Nephron (organoid): Measurements from ENCODE around the gene GPR3.

ENCODE experiments used
- H3K27ac Mint-ChIP-seq, 3 experiments: 2 replicates each; pipeline ENCODE4 v1.8.0; 2020; ENCODE audit warnings: mixed read lengths in 3 of 3, mild to moderate bottlenecking in 2 of 3, moderate library complexity in 1 of 3
- H3K27me3 Mint-ChIP-seq: 2 replicates; pipeline ENCODE4 v1.8.0; 2021; ENCODE audit warnings: low read depth, mild to moderate bottlenecking, moderate library complexity, mixed read lengths
- H3K36me3 Mint-ChIP-seq: 2 replicates; pipeline ENCODE4 v1.8.0; 2020; ENCODE audit warnings: low read depth, mixed read lengths
- H3K4me1 Mint-ChIP-seq: 2 replicates; pipeline ENCODE4 v1.8.0; 2020; ENCODE audit warnings: mixed read lengths
- H3K4me3 Mint-ChIP-seq, 3 experiments: 2 replicates each; pipeline ENCODE4 v1.8.0; 2020; ENCODE audit warnings: mild to moderate bottlenecking in 3 of 3, mixed read lengths in 3 of 3, moderate library complexity in 2 of 3
- H3K9me3 Mint-ChIP-seq: 2 replicates; pipeline ENCODE4 v1.8.0; 2020; ENCODE audit warnings: mixed read lengths
- TF ChIP-seq, protein P1 (sequence below), 3 experiments: fragments of 200-600 bp; sonication (generic); IDR thresholded peaks; one replicate each; pipeline ENCODE4 v1.5.0; 2021; ENCODE audit warnings: antibody characterized with exemption in 3 of 3; ENCODE audit not compliant: unreplicated experiment in 3 of 3

The GPR3 gene

DNA sequence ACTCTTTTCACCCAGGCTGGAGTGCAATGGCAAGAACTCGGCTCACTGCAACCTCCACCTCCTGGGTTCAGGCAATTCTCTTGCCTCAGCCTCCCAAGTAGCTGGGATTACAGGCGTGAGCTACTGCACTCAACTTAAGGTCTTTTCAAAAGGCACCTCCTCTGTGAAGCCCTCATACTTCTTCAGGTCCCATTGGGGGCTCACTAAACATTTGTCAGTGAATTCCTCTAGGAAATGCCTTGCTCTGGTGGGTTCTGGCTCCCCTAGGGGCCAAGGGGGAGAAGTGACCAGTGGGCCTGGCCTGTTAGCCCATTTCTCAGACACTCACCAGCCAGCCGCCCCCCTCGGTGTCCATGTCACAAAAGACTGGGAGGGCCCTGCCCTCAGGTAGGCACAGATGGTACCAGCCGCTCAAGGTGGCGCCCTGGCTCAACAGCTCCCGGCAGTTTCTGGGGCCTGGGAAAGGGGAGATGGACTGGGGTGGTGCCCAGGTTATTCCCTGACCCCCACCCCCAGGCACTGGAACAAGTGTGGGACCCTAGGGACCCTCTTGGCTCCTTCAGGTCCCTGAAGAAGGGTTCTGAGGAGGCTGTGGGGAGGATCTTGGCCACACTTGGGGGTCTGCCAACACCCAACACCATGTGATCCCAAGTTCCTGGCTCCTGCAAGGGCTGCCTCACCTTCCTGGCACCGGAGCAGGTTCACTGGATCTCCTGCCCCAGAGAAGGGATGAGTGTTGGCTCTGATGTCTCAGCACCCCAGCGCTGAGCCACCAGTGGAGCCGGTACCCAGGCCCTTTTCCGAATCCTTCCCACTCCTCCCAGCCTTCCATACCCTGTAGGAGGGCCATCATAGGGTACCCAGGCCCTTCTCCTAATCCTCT lies 19.4 kb upstream of the GPR3 start:
- peaks cover 11% of the 10 kb centered on the region for H3K27me3 Mint-ChIP-seq
- H3K36me3 Mint-ChIP-seq = no peaks in the 10 kb centered on the region
- H3K27ac Mint-ChIP-seq = peak overlapping the region in 2 of 3 experiments; percentile 60 to 80
- no peak overlapping the region for H3K4me3 Mint-ChIP-seq
- peaks cover 11% of the 10 kb centered on the region for H3K4me1 Mint-ChIP-seq
- no peaks in the 10 kb centered on the region for H3K9me3 Mint-ChIP-seq
- TF ChIP-seq, protein P1, sequence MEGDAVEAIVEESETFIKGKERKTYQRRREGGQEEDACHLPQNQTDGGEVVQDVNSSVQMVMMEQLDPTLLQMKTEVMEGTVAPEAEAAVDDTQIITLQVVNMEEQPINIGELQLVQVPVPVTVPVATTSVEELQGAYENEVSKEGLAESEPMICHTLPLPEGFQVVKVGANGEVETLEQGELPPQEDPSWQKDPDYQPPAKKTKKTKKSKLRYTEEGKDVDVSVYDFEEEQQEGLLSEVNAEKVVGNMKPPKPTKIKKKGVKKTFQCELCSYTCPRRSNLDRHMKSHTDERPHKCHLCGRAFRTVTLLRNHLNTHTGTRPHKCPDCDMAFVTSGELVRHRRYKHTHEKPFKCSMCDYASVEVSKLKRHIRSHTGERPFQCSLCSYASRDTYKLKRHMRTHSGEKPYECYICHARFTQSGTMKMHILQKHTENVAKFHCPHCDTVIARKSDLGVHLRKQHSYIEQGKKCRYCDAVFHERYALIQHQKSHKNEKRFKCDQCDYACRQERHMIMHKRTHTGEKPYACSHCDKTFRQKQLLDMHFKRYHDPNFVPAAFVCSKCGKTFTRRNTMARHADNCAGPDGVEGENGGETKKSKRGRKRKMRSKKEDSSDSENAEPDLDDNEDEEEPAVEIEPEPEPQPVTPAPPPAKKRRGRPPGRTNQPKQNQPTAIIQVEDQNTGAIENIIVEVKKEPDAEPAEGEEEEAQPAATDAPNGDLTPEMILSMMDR (IDR thresholded peaks at IDR 0.05; ENCODE audit: unreplicated experiment in 3 of 3) = peak in 2 of 3 experiments; percentile 8 to 20

DNA sequence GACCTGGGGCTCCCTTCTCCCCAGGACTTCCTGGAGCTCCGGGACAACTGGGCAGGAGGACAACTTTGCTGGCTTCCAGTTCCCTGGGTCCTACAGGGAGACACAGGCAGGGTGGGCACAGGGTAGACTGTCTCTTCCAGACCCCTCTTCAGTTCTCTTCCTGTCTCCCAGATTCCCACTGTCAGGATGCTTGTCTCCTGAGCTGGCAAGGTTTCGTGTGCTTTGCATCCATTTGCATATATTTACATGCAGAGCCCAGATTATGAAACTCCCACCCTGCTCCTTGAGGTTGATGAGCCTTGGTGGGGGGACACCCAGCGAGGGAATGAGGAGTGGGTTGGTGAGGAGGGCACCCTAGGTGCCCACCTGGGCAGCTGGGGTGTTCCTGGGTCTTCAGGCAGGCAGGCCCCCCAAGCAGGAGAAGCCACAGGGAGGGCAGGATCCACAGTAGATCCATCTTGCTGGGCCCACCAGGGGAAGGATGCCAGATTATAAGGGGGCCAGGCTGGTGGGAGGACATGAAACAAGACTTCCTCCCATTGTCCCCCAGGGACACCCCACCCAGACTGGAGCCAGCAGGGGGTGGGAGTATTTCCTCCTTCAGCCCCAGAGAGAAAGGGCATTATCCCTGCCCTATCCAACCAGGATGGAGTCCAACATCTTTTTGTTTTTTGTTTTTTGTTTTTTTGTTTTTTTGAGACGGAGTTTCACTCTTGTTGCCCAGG lies 17.9 kb upstream of the GPR3 start, which contains the start of gene FCN3:
Gene FCN3 (minus strand): TSS at position 463 of the 725 bp plus-strand sequence. CDS start 6 bp downstream, at position 457.
- peaks cover 5% of the 10 kb centered on the region for H3K4me1 Mint-ChIP-seq
- no peak within 1 kb of the TSS for H3K27ac Mint-ChIP-seq
- no peaks in the 10 kb centered on the region for H3K9me3 Mint-ChIP-seq
- TF ChIP-seq, protein P1 (IDR thresholded peaks at IDR 0.05; ENCODE audit: unreplicated experiment in 3 of 3) = no peak
- peaks cover 11% of the 10 kb centered on the region for H3K27me3 Mint-ChIP-seq
- no peak within 1 kb of the TSS for H3K4me3 Mint-ChIP-seq
- no peaks in the 10 kb centered on the region for H3K36me3 Mint-ChIP-seq

DNA sequence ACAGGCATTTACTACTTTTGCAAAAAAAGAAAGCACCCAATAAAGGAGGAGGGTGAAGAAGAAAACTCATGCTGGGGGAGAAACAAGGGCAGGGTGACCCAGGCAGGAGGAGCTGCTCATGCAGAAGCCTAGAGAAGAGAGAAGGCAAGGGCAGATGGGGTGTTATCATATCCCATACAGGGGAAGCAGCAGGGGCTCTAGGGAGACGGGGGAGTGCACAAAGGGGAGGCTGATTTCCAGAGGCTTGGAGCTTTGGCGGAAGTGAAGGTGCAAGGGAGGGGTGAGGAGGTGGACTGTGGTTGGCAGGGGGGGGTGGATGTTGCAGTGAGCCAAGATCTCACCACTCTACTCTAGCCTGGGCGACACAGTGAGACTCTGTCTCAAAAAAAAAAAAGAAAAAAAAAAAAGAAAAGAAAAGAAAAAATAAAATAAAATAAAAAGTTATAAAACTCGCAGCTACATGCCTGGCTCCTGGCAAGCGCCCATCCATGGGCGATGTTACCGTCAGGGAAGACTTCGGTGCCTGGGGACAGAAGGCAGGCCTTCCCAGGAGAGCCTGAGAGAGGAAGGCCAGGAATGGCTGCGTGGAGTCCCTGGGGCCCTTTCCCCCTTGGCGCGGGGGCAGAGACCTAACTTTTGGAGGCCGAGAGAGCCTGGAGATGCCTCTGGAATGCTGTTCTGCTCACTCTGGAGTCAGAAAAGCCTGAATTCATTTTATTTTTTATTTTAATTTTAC lies 14.5 kb upstream of the GPR3 start:
- H3K27ac Mint-ChIP-seq = peak overlapping the region in 2 of 3 experiments; percentile 3 to 31
- H3K27me3 Mint-ChIP-seq = peaks cover 29% of the 10 kb centered on the region
- TF ChIP-seq, protein P1 (IDR thresholded peaks at IDR 0.05; ENCODE audit: unreplicated experiment in 3 of 3) = no peak
- H3K4me1 Mint-ChIP-seq = peaks cover 16% of the 10 kb centered on the region
- H3K4me3 Mint-ChIP-seq = no peak overlapping the region
- H3K9me3 Mint-ChIP-seq = no peaks in the 10 kb centered on the region
- no peaks in the 10 kb centered on the region for H3K36me3 Mint-ChIP-seq

DNA sequence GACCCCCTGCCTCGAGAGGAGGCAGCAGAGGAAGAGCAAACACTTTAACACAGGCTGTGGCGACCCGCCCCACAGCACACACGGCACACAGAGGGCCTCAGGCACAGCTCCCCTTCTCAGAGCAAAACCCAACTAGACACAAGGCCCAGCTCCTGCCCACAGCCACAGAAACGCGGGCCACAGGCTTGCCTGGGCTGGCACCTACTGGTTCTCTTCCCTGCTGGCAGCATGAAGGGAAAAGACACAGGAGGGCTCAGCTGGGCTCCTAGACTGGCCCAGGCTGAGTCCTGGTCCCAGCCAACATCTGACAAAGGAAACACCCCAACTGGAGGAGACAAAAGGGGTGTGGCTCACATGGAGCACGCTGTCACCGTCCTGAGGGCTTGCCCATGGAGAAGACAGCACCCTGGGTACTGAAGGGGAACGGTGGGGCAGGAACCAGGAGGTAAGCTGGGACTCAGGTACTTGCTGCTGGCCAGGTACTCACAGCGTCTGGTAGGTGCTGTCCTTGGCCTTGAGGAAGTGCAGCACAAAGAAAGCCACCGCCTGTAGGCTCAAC lies 12.8 kb upstream of the GPR3 start:
- Mint-ChIP-seq H3K36me3 (no peaks in the 10 kb centered on the region), H3K4me1 (peaks cover 16% of the 10 kb centered on the region), H3K9me3 (no peaks in the 10 kb centered on the region), H3K27ac (no peak overlapping the region), H3K4me3 (no peak overlapping the region), H3K27me3 (peaks cover 29% of the 10 kb centered on the region)
- TF ChIP-seq, protein P1 (IDR thresholded peaks at IDR 0.05; ENCODE audit: unreplicated experiment in 3 of 3) = no peak

DNA sequence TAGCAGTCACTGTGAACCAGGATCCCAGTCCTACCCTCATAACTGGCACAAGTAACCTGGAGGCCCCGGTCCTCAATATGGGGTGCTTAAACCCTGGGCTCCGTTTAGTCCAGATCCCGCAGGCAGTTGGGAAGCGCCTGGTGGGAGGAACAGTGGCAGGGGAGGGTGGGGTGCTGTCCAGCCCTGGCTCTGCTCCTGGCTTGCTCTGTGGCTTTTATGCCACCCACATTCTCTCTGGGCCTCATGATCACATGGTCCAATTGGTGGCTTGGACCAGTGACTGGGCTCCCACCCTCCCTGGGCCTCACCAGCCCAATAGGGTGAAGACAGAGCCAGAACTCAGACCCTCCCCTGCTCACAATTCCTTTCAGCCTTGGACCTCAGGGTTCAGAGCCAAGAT lies 12.2 kb upstream of the GPR3 start:
- Mint-ChIP-seq H3K36me3 (no peaks in the 10 kb centered on the region), H3K4me3 (no peak overlapping the region), H3K27me3 (peaks cover 29% of the 10 kb centered on the region), H3K27ac (peak overlapping the region in 1 of 3 experiments; percentile 63), H3K9me3 (no peaks in the 10 kb centered on the region), H3K4me1 (peaks cover 16% of the 10 kb centered on the region)
- TF ChIP-seq, protein P1 (IDR thresholded peaks at IDR 0.05; ENCODE audit: unreplicated experiment in 3 of 3) = no peak
